Choroid plexus epithelial cell (primary cell): Measurements from ENCODE around the gene MRPL10.
"Not testable (repeated sequence)": the region's sequence is repeated elsewhere in the genome, so short reads cannot be mapped to it uniquely, and the experiment has no call there.

Experiments used
- DNase-seq: peaks from one replicate; pipeline ENCODE4 v3.0.0-alpha.2; 2010; ENCODE audit warnings: low read depth
- H3K4me3 ChIP-seq: 2 replicates; pipeline ENCODE4 v1.5.1; 2011; ENCODE audit warnings: low read depth, mild to moderate bottlenecking, control low read depth, low read length, moderate library complexity
- TF ChIP-seq, protein P1 (sequence below): conservative IDR thresholded peaks from 2 replicates; pipeline ENCODE4 v1.5.1; 2011; ENCODE audit warnings: low read depth, mild to moderate bottlenecking, control low read depth, inconsistent platforms, low read length, moderate library complexity

Gene MRPL10

DNA sequence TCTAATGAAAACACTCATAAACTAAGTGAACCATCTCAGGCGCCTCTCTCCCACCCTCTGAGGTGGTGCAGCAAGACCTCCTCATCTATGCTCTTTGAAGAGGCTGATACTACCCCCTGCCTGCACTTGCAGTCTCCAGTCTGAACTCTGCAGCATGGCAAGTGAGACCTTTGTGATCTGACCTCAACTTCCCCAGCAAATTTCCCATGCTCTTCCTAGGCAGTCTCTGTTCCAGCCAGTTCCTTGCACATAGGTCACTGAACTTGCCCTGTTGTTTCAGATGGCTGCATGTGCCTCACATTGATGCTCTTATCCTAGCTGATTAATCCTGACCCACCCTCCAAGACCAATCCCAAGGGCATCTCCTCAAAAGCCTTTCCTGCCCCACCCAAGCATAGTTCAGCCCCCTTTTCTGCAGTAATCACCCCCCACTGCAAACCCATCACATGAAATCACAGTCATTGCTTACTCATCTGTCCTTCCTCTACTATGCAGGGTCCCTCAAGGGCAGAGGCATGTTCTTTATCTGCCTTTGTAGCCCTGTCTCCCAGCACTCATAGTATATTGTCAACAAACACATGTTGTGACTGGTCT lies 56.3 kb downstream of the MRPL10 start:
- no peak overlapping the region for H3K4me3 ChIP-seq
- TF ChIP-seq, protein P1, sequence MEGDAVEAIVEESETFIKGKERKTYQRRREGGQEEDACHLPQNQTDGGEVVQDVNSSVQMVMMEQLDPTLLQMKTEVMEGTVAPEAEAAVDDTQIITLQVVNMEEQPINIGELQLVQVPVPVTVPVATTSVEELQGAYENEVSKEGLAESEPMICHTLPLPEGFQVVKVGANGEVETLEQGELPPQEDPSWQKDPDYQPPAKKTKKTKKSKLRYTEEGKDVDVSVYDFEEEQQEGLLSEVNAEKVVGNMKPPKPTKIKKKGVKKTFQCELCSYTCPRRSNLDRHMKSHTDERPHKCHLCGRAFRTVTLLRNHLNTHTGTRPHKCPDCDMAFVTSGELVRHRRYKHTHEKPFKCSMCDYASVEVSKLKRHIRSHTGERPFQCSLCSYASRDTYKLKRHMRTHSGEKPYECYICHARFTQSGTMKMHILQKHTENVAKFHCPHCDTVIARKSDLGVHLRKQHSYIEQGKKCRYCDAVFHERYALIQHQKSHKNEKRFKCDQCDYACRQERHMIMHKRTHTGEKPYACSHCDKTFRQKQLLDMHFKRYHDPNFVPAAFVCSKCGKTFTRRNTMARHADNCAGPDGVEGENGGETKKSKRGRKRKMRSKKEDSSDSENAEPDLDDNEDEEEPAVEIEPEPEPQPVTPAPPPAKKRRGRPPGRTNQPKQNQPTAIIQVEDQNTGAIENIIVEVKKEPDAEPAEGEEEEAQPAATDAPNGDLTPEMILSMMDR, result no peak
- DNase-seq, result no peak

DNA sequence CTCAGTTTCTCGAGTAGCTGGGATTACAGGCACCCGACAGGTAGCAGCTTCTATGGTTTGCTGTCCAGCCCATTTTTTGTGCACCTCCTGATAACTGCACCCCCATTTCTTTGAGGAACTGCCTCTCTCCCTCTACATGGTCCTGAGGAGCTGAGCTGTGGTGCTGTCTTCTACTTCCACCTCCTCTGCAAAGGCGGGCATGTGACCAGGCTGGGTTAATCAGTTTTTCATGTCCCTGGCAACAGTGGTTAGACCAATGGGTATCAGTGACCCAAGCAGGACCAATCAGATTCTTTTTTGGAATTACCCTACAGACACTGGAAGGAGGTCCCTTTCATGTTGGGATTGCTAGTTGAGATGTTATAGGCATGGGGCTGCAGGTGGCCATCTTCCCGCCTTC lies 57.0 kb downstream of the MRPL10 start:
- H3K4me3 ChIP-seq, result no peak overlapping the region
- no peak for DNase-seq
- TF ChIP-seq, protein P1, result no peak

DNA sequence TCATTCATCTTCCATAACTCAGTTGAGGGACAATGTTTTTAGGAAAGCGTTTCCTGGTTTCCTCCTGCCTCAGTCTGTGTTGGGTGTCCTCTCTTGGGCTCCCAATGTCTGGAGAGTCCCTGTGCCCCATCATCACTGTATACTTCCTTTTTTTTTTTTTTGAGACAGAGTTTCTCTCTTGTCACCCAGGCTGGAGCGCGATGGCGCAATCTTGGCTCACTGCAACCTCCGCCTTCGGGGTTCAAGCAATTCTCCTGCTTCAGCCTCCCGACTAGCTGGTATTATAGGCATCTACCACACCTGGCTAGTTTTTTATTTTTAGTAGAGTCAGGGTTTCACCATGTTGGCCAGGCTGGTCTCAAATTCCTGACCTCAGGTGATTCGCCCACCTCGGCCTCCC lies 57.7 kb downstream of the MRPL10 start:
- not testable (repeated sequence) for H3K4me3 ChIP-seq, DNase-seq
